Mesenteric fat pad (tissue), 1 donor: Measurements from ENCODE around the gene SEC24C. TPM values are rescaled to one million over a fixed set of nuclear protein-coding genes. Genes with fewer than 3 reads are reported as not detected.
"Not testable (repeated sequence)": the region's sequence is repeated elsewhere in the genome, so short reads cannot be mapped to it uniquely, and the experiment has no call there.

Source experiments
- DNase-seq: peaks from one replicate; pipeline ENCODE4 v3.0.0-alpha.2; 2020; ENCODE audit warnings: low spot score
- total RNA-seq: library from RNA; stranded (reverse); fragmentation: NEBNext Ultra II Directional; extraction: Animal tissue kit (Norgen Biotek cat#: 25700); gene quantifications from one replicate; pipeline ENCODE4 v1.2.1, GENCODE V29; 2021
- donor health status: DM: yes; HTN: yes; CAD: no.

SEC24C gene
- total RNA-seq, 1 donor from 2014 or later = 65.5 TPM

DNA sequence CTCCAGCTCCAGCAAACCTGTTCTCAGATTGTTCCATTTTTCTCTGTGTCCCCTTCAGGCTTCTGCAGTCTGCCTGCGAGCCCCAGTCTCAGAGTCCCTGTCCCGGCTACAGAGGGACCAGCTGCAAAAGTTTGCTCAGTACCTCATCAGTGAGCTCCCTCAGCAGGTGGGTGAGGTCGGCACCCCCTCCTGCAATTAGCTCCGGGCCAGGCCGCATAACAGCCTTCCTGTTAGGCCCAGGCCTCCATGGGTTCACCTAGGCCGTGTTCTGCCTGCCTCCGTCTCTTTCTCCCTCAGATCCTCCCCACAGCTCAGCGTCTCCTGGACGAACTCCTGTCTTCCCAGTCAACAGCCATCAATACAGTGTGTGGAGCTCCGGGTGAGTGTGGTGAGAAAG is 45.5 kb downstream of the SEC24C start:
- peak; percentile 73 for DNase-seq

- no peak for DNase-seq
Observed at GRCh38 chr10:73790886-73791625, 46.9 kb downstream of the SEC24C start.

DNA sequence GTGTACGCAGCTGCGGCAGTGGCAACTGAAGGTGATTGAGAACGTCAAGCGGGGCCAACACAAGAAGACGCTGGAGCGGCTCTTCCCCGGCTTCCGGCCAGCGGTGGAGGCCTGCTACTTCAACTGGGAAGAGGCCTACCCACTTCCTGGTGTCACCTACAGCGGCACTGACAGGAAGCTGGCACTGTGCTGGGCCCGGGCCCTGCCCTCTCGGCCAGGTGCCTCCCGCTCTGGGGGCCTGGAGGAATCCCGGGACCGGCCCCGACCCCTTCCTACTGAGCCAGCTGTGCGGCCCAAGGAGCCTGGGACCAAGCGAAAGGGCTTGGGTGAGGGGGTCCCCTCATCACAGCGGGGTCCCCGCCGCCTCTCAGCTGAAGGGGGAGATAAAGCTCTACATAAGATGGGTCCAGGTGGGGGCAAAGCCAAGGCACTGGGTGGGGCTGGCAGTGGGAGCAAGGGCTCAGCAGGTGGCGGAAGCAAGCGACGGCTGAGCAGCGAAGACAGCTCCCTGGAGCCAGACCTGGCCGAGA is 47.8 kb downstream of the SEC24C start:
- DNase-seq = no peak

DNA sequence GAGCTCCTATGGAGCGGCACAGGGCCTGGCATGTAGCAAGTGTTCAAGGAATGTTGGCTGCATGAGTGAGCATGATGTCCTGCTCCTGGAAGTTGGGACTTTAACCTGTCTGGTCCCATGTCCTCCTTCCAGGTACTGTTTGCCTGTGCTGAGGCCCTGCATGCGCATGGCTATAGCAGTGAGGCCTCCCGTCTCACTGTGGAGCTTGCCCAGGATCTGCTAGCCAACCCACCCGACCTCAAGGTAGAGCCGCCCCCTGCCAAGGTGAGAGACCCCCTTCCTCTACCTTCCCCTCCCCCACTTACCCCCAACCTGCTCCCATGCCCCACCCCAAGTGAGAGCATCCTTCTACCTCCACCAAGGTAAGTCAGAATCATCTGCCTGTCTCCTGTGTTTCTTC is 49.3 kb downstream of the SEC24C start:
- no peak for DNase-seq

DNA sequence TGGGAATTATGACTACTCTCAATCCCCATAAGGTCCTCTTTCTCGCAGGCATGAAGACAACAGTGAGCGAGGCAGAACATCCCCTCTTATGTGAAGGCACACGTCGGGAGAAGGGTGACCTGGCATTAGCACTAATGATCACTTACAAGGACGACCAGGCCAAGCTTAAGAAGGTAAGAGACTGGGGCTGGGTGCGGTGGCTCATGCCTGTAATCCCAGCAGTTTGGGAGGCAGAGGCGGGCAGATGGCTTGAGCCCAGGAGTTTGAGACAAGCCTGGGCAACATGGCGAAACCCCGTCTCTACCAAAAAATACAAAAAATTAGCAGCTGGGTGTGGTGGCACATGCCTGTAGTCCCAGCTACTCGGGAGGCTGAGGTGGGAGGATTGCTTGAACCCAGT is 51.3 kb downstream of the SEC24C start:
- not testable (repeated sequence) for DNase-seq

DNA sequence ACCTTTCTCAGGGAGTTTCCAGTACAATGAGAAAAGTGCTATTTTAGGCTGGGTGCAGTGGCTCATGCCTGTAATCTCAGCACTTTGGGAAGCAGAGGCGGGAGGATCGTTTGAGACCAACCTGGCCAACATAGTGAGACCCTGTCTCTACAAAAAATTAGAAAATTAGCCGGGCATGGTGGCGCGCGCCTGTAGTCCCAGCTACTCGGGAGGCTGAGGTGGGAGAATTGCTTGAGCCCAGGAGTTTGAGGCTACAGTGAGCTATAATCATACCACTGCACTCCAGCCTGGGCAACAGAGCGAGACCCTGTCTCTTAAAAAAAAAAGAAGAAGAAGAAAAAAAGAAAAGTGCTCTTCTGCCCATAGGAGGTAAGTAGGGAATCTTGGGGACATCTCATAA is 51.9 kb downstream of the SEC24C start:
- DNase-seq = not testable (repeated sequence)

- DNase-seq = no peak
Observed at GRCh38 chr10:73796766-73797165, 52.6 kb downstream of the SEC24C start.

DNA sequence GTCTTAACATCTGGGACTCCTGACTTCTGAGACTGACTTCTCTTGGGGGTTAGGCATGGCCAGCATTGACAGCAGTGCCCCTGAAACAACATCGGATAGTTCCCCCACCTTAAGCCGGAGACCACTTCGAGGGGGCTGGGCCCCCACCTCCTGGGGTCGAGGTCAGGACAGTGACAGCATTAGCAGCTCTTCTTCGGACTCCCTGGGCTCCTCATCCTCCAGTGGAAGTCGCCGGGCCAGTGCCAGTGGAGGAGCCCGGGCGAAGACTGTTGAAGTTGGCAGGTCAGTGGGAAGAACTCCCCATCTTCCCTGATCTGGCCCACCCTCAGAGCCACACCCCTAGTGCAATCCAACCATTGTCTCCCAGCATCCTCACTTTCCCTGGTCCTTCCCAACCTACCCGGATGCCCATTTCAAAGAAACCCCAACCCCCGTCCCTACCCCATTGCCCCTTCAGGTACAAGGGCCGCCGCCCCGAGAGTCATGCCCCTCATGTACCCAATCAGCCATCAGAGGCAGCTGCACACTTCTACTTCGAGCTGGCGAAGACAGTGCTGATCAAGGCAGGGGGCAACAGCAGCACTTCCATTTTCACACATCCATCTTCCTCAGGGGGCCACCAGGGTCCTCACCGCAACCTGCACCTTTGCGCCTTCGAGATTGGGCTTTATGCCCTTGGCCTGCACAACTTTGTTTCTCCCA is 53.3 kb downstream of the SEC24C start:
- DNase-seq = no peak

- DNase-seq = no peak
Observed at GRCh38 chr10:73798087-73798486, 53.9 kb downstream of the SEC24C start.

DNA sequence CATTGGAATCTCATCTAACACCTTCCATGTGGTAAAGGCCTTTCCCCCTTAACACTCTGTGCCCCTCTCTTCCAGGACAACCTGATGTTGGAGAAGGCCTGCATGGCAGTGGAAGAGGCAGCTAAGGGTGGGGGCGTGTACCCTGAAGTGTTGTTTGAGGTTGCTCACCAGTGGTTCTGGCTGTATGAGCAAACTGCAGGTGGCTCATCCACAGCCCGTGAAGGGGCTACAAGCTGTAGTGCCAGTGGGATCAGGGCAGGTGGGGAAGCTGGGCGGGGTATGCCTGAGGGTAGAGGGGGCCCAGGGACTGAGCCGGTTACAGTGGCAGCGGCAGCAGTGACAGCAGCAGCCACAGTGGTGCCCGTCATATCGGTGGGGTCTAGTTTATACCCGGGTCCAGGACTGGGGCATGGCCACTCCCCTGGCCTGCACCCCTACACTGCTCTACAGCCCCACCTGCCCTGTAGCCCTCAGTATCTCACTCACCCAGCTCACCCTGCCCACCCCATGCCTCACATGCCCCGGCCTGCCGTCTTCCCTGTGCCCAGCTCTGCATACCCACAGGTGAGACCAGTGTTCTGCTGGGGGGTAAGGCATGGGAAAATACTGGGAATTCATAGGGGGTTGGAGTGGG is 54.9 kb downstream of the SEC24C start:
- DNase-seq = no peak

DNA sequence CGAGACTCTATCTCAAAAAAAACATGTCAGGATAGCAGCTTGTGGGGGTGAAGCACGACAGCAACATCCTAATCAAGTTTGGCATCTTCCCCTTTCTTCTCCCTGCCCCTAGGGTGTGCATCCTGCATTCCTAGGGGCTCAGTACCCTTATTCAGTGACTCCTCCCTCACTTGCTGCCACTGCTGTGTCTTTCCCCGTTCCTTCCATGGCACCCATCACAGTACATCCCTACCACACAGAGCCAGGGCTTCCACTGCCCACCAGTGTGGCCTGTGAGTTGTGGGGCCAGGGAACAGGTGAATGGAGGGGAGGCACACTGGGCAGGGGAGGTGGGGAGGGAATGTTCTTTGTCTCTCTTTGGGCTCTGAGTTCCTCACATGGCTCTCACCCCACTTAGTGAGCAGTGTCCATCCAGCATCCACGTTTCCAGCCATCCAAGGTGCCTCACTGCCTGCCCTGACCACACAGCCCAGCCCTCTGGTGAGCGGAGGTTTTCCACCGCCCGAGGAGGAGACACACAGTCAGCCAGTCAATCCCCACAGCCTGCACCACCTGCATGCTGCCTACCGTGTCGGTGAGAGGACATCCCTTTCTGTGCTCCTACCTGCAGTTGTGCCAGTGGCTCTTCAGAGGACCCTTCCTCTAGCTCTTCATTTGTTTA is 55.9 kb downstream of the SEC24C start:
- no peak for DNase-seq

- DNase-seq = no peak
Observed at GRCh38 chr10:73800560-73801252, 56.5 kb downstream of the SEC24C start.

DNA sequence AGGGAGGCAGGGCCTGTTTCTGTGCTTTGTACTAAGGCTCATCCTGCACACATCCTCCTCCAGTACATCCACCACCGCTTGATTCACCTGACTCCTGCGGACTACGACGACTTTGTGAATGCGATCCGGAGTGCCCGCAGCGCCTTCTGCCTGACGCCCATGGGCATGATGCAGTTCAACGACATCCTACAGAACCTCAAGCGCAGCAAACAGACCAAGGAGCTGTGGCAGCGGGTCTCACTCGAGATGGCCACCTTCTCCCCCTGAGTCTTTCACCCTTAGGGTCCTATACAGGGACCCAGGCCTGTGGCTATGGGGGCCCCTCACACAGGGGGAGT is 57.0 kb downstream of the SEC24C start:
- no peak for DNase-seq

GRCh38 chr10:73802276-73802991 is 58.3 kb downstream of the SEC24C start:
- no peak for DNase-seq

GRCh38 chr10:73803680-73804286 is 59.6 kb downstream of the SEC24C start:
- no peak for DNase-seq

DNA sequence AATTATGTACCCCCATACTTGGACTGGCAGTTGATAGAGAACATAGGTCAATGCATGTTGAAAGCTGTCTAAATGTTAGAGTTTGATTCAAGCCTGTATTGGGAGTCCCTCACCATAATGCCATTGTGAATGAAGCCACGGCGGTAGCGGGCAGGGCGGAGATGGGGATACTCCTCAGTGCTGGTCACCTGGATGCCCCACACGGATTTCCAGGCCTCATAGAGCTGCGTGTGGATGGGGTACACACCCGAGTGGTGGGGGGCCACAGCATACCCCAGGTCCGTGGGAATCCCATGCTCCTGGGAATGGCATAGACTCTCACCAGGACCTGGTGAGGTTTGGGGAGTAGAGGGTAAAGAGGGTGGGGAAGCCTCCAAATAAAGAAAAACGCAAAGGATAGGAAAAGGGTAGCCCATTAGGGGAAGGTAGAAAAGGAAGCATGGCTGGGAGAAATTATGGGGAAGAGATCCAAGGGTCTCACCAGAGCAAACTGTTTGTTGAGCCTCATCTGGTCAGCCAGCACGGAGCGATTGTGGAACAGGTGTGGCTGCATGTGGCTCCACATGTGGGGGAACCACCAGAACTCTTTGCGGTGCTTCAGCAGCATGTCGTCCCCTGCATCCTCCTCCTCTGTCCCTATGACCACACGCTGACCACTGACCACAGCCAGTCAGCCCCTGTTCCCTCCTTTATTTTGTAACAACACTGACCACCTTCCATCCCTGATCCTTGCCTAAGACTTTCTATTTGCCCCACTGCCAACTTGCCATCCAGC is 62.2 kb downstream of the SEC24C start:
- DNase-seq = no peak

- DNase-seq = no peak
Observed at GRCh38 chr10:73807471-73807870, 63.3 kb downstream of the SEC24C start.

DNA sequence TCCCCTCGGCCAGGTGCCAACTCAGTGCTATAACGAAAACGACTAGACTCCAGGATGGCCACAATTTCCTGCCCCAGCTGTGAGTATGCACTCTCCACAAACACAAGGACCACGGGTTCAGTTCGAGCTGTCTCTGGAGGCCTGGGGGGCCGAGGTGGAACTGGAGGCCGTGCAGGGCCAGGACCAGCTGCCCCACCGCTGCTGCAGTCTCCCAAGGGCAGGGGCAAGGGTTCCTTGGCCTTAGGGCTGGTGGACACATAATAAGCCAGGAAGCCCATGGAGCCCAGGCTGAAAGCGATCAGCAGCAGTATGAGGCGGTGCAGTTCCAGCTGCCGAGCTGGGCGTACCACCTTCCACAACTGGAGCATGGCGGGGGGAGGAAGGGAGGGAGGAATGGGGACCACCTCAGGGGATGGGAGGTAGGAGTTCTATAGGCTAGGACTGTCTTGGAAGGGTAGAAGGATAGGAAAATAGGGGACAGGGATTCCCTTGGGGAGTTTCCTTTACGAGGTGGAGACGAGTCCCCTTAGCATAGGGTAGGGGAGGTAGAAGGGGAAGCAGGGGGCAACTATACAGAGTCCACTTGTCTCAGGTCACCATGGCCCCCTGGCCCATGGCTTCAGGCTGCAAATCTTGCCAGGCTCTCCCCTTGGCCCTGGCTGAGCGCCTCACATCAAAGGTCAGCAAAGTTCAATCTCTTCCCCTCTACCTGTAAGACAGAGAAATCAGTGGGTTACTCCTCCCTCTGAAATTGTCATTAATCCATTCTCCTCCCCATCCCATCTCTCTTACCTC is 64.0 kb downstream of the SEC24C start:
- no peak for DNase-seq
